Ovary (tissue), 9 donors: ENCODE results near the gene EVX2. TPM values are rescaled to one million over a fixed set of nuclear protein-coding genes. Genes with fewer than 3 reads are reported as not detected.

Experiments
- DNase-seq, 5 donors: peaks; one replicate each; pipeline ENCODE4 v3.0.0-alpha.2; 2019 to 2020
- H3K27ac ChIP-seq, 2 donors: fragments of 200-600 bp; one replicate each; pipeline versions ENCODE4 v1.5.1 to v1.8.0; 2019 to 2022
- H3K27me3 ChIP-seq: fragments of 200-600 bp; one replicate; pipeline ENCODE4 v1.8.0; 2022
- H3K36me3 ChIP-seq: fragments of 200-600 bp; sonication (generic); one replicate; pipeline ENCODE4 v1.5.1; 2019
- H3K4me1 ChIP-seq: one replicate; pipeline ENCODE4 v1.8.1; 2013; ENCODE audit warnings: mild to moderate bottlenecking, moderate library complexity; ENCODE audit not compliant: insufficient read depth
- H3K4me3 ChIP-seq: fragments of 200-600 bp; sonication (generic); one replicate; pipeline ENCODE4 v1.5.1; 2017
- H3K9me3 ChIP-seq, 2 donors: fragments of 200-600 bp in 1 of 2; sonication (generic) in 1 of 2; one replicate each; pipeline versions ENCODE4 v1.5.1 to v1.8.1; 2013 to 2019; ENCODE audit warnings: mild to moderate bottlenecking in 1 of 2, moderate library complexity in 1 of 2
- EP300 ChIP-seq: sonication (generic); formaldehyde crosslinking; IDR thresholded peaks from one replicate; pipeline ENCODE4 v1.6.1; 2017; ENCODE audit warnings: antibody characterized with exemption
- POLR2A ChIP-seq: fragments of 450-650 bp; IDR thresholded peaks from one replicate; pipeline ENCODE4 v1.6.1; 2017; ENCODE audit warnings: antibody characterized with exemption, mild to moderate bottlenecking, moderate library complexity
- WGBS, 3 donors: extraction: QIAGEN DNeasy Blood & Tissue Kit in 1 of 3; methylation state at CpG; one replicate each; pipeline versions ENCODE4 v1.1.5 to v1.1.7; 2013 to 2017; 5-methylcytosine and 5-hydroxymethylcytosine counted together
- intact Hi-C, 4 donors: fragments of 100-400 bp; cut with DNase I; formaldehyde crosslinking; loops; one replicate each; pipeline versions ENCODE4 v1.11.0 to v1.15.1; 2022 to 2023
- polyA plus RNA-seq, 2 donors: library from polyadenylated mRNA; stranded (reverse); fragments of 200-250 nt in 1 of 2; fragments of 350-450 nt in 1 of 2; fragmentation: Illumina TruSeq in 1 of 2; extraction: RNeasy Lipid Tissue Mini Kit (QIAGEN cat#74804) in 1 of 2; gene quantifications; one replicate each; pipeline ENCODE4 v1.2.3, GENCODE V29; 2013 to 2014
- total RNA-seq, 7 donors: library from RNA; depleted of rRNA in 2 of 7; stranded (reverse); fragments of >200 nt in 2 of 7; fragmentation: NEBNext Ultra II Directional in 3 of 7; extraction: Animal tissue kit (Norgen Biotek cat#: 25700) in 3 of 7; gene quantifications; one replicate each; pipeline versions ENCODE4 v1.1.0 to v1.2.4, GENCODE V29; 2016 to 2023
- TF ChIP-seq, protein P1 (sequence below), 3 donors: fragments of 450-650 bp in 2 of 3; fragments of 200-600 bp in 1 of 3; IDR thresholded peaks; one replicate each; pipeline versions ENCODE4 v1.5.1 to v1.8.0; 2016 to 2022; ENCODE audit warnings: antibody characterized with exemption in 3 of 3, mild to moderate bottlenecking in 1 of 3
- donor health status: DM: no; HTN: no; CAD: no; lungs with moderate emphysema.
- donor health status: DM: no; HTN: no; CAD: no.
- donor health status: Bipolar disorder and iron deficiency.
- donor health status: DM: yes; HTN: yes; CAD: no.
- donor health status: DM: no; HTN: no; CAD: no.
- donor health status: DM: yes; HTN: yes; CAD: no.

The EVX2 gene
- total and polyA plus RNA-seq, 9 donors: not detected

GRCh38 chr2:176088048-176088936, 4.5 kb upstream of the EVX2 start:
- intact Hi-C loops: loop anchor here in 1 of 4 donors (10.0 kb wide), 1 partner anchor 403 kb away; no protein-coding TSS in a partner anchor
- 4 to 7% (median 4%) methylated on average over 46 to 49 of the region's 49 CpGs for WGBS, 3 donors
- H3K9me3 ChIP-seq: no peaks in the 10 kb centered on the region
- peaks cover 6% of the 10 kb centered on the region for H3K4me1 ChIP-seq
- H3K27me3 ChIP-seq: peaks cover 7% of the 10 kb centered on the region
- no peak overlapping the region for H3K27ac ChIP-seq
- TF ChIP-seq POLR2A (no peak), EP300 (no peak)
- TF ChIP-seq, protein P1, sequence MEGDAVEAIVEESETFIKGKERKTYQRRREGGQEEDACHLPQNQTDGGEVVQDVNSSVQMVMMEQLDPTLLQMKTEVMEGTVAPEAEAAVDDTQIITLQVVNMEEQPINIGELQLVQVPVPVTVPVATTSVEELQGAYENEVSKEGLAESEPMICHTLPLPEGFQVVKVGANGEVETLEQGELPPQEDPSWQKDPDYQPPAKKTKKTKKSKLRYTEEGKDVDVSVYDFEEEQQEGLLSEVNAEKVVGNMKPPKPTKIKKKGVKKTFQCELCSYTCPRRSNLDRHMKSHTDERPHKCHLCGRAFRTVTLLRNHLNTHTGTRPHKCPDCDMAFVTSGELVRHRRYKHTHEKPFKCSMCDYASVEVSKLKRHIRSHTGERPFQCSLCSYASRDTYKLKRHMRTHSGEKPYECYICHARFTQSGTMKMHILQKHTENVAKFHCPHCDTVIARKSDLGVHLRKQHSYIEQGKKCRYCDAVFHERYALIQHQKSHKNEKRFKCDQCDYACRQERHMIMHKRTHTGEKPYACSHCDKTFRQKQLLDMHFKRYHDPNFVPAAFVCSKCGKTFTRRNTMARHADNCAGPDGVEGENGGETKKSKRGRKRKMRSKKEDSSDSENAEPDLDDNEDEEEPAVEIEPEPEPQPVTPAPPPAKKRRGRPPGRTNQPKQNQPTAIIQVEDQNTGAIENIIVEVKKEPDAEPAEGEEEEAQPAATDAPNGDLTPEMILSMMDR (IDR thresholded peaks at IDR 0.05): peak in 1 of 3 donors; percentile 44
- no peaks in the 10 kb centered on the region for H3K36me3 ChIP-seq
- H3K4me3 ChIP-seq: no peak overlapping the region
- peak in 3 of 5 donors; percentile 41 to 65 (median 51) for DNase-seq

DNA sequence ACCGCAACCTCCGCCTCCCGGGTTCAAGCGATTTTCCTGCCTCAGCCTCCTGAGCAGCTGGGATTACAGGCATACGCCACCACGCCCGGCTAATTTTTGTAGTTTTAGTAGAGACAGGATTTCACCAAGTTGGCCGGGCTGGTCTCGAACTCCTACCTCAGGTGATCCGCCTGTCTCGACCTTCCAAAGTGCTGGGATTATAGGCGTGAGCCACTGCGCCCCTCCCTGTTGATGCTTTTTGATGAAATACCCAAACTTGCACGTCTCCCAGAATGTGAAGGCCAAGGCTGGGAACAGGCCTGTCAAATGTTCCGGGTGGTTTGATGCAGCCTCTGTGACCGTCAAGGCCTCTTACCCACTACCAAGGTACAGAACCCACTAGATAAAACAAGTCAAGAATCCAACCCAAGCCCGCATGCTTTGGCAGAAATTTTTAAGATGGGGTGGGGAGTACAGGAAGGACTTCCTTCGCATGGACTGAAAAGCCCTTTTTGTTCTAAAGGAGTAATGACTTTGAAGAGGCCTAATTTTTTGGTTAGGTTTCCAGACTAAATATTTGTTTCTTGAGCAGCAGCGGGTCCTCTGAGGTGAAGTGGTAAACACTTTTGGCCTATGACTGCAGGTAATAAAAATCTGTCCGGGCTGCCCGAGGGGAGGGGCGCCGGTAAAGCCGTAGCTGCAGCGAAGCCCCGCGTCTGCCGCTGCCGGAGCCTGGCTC, 3.7 kb upstream of the EVX2 start:
- no peak for DNase-seq
- H3K36me3 ChIP-seq: no peaks in the 10 kb centered on the region
- no peak for TF ChIP-seq EP300
- TF ChIP-seq, protein P1 (IDR thresholded peaks at IDR 0.05): no peak
- no peak for TF ChIP-seq POLR2A
- H3K27me3 ChIP-seq: peaks cover 5% of the 10 kb centered on the region
- H3K4me3 ChIP-seq: no peak overlapping the region
- no peaks in the 10 kb centered on the region for H3K9me3 ChIP-seq
- intact Hi-C loops: loop anchor here in 1 of 4 donors (10.0 kb wide), 1 partner anchor 403 kb away; no protein-coding TSS in a partner anchor
- peaks cover 4% of the 10 kb centered on the region for H3K4me1 ChIP-seq
- no peak overlapping the region for H3K27ac ChIP-seq
- 43 to 45% (median 43%) methylated on average over 29 of the region's 29 CpGs for WGBS, 3 donors

- no peak for DNase-seq
- peaks cover 7% of the 10 kb centered on the region for H3K27me3 ChIP-seq
- 3 to 5% (median 3%) methylated on average over 40 to 46 of the region's 46 CpGs for WGBS, 3 donors
- no peak for TF ChIP-seq POLR2A
- TF ChIP-seq EP300: no peak
- TF ChIP-seq, protein P1 (IDR thresholded peaks at IDR 0.05): no peak
- H3K9me3 ChIP-seq: no peaks in the 10 kb centered on the region
- H3K27ac ChIP-seq: no peak overlapping the region
- intact Hi-C loops: loop anchor here in 1 of 4 donors (10.0 kb wide), 1 partner anchor 401 kb away; no protein-coding TSS in a partner anchor
- peaks cover 4% of the 10 kb centered on the region for H3K4me1 ChIP-seq
- no peaks in the 10 kb centered on the region for H3K36me3 ChIP-seq
- no peak overlapping the region for H3K4me3 ChIP-seq
Measured at GRCh38 chr2:176085861-176086771, 2.4 kb upstream of the EVX2 start.
